Keratinocyte (primary cell): ENCODE results near the gene NOP14. TPM values are rescaled to one million over a fixed set of nuclear protein-coding genes. Genes with fewer than 3 reads are reported as not detected.

ENCODE experiments used
- DNase-seq: peaks from one replicate; pipeline ENCODE4 v3.0.0-alpha.2; 2011; ENCODE audit warnings: low read depth, missing footprints, low spot score
- FAIRE-seq: peaks from 2 replicates; lab custom pipeline; 2011; peaks lifted over from hg19 to GRCh38; lab: Jason Lieb, UNC
- H2AFZ ChIP-seq: 2 replicates; pipeline ENCODE4 v1.6.0; 2012; ENCODE audit warnings: low read length, control low read depth, inconsistent platforms; ENCODE audit not compliant: control insufficient read depth
- H3K27ac ChIP-seq: 2 replicates; pipeline ENCODE4 v1.5.1; 2011; ENCODE audit warnings: low read length; ENCODE audit not compliant: control insufficient read depth, insufficient read depth
- H3K27me3 ChIP-seq: 3 replicates; pipeline ENCODE4 v1.6.0; 2011; ENCODE audit warnings: low read length; ENCODE audit not compliant: control insufficient read depth, insufficient read depth; ENCODE audit errors: extremely low read depth
- H3K36me3 ChIP-seq, 2 experiments: 2 replicates in 1 of 2; 3 replicates in 1 of 2; pipeline ENCODE4 v1.5.1; 2011; ENCODE audit warnings: low read length in 2 of 2, mild to moderate bottlenecking in 1 of 2; ENCODE audit not compliant: control insufficient read depth in 2 of 2, insufficient read depth in 2 of 2; ENCODE audit errors: extremely low read depth in 1 of 2
- H3K4me1 ChIP-seq: 3 replicates; pipeline ENCODE4 v1.5.1; 2011; ENCODE audit warnings: low read length; ENCODE audit not compliant: control insufficient read depth, insufficient read depth; ENCODE audit errors: extremely low read depth
- H3K4me2 ChIP-seq: 3 replicates; pipeline ENCODE4 v1.6.0; 2011; ENCODE audit warnings: low read depth, low read length; ENCODE audit not compliant: control insufficient read depth, insufficient read depth; ENCODE audit errors: extremely low read depth
- H3K4me3 ChIP-seq, 3 experiments: fragments of 200-600 bp in 1 of 3; sonication (generic) in 1 of 3; 2 replicates in 2 of 3; 3 replicates in 1 of 3; pipeline ENCODE4 v1.5.1; 2011 to 2016; ENCODE audit warnings: low read length in 3 of 3, mild to moderate bottlenecking in 3 of 3, control low read depth in 2 of 3, inconsistent platforms in 1 of 3, low read depth in 1 of 3, mixed read lengths in 1 of 3, mixed run types in 1 of 3, moderate library complexity in 1 of 3; ENCODE audit not compliant: control insufficient read depth in 2 of 3, insufficient read depth in 2 of 3; ENCODE audit errors: extremely low read depth in 1 of 3
- H3K79me2 ChIP-seq: 2 replicates; pipeline ENCODE4 v1.6.0; 2012; ENCODE audit warnings: low read length; ENCODE audit not compliant: control insufficient read depth, insufficient read depth
- H3K9ac ChIP-seq: 3 replicates; pipeline ENCODE4 v1.6.0; 2011; ENCODE audit warnings: low read length; ENCODE audit not compliant: control insufficient read depth, insufficient read depth; ENCODE audit errors: extremely low read depth
- H3K9me1 ChIP-seq: 3 replicates; pipeline ENCODE4 v1.6.0; 2011; ENCODE audit warnings: low read length; ENCODE audit not compliant: control insufficient read depth, insufficient read depth; ENCODE audit errors: extremely low read depth
- H3K9me3 ChIP-seq: 2 replicates; pipeline ENCODE4 v1.5.1; 2012; ENCODE audit warnings: low read depth, low read length; ENCODE audit not compliant: control insufficient read depth
- H4K20me1 ChIP-seq: 3 replicates; pipeline ENCODE4 v1.6.0; 2011; ENCODE audit warnings: low read length; ENCODE audit not compliant: control insufficient read depth, insufficient read depth; ENCODE audit errors: extremely low read depth
- EZH2 ChIP-seq: IDR thresholded peaks from one replicate; pipeline ENCODE4 v1.6.1; 2012; ENCODE audit warnings: inconsistent platforms, mild to moderate bottlenecking, low read length, moderate library complexity
- dilution Hi-C: fragments of 300-500 bp; cut with MboI; formaldehyde crosslinking; loops from one replicate; pipeline ENCODE4 v1.7.0; 2020; ENCODE audit warnings: low sequenced_read_pairs; ENCODE audit not compliant: extremely low pct_ligation_motif_present
- polyA plus RNA-seq, 5 experiments: library from polyadenylated mRNA; depleted of rRNA in 3 of 5; stranded (reverse) in 3 of 5; stranded (forward) in 1 of 5; unstranded in 1 of 5; fragments of >200 nt; gene quantifications; 1 replicate in 1 of 5; 2 replicates in 3 of 5; 3 replicates in 1 of 5; pipeline versions ENCODE4 v1.2.1 to v1.2.3, GENCODE V29; 2011 to 2012; ENCODE audit warnings: missing spikeins in 2 of 5, low read depth in 1 of 5, low replicate concordance in 1 of 5
- TF ChIP-seq, protein P1 (sequence below), 3 experiments: IDR thresholded peaks in 1 of 3; conservative IDR thresholded peaks in 1 of 3; optimal IDR thresholded peaks in 1 of 3; 2 replicates in 2 of 3; 3 replicates in 1 of 3; pipeline versions ENCODE3 to v1.5.1; 2011; ENCODE audit warnings: low read length in 3 of 3, mild to moderate bottlenecking in 3 of 3, moderate library complexity in 2 of 3, control low read depth in 1 of 3, inconsistent platforms in 1 of 3; ENCODE audit not compliant: insufficient read depth in 2 of 3; ENCODE audit errors: extremely low read depth in 1 of 3

NOP14 gene
- polyA plus RNA-seq, 1 donor (not counting 4 experiments of a cell fraction or from before 2014, with no cell fraction given) = 21.8 TPM

DNA sequence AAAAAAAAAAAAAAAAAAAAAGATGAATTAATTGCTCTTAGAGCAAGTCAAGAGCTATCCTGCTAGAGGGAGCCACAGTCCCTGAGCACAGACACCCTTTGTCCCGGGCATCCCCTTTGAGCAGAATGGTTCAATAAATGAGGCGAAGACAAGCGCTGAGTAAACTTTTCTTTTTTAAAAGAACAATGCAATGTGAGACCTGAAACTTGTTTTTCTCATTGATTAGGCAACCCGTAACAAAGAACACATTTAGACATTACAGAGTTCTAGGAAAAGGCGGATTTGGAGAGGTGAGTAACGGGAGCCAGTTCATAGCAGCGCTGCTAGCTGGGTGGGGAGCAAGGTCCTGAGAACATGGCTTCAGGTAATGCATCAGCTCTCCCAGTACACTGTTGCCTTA lies 46.2 kb upstream of the NOP14 start:
- H3K4me2 ChIP-seq = peak overlapping the region; percentile 84
- no peaks in the 10 kb centered on the region for H3K27me3 ChIP-seq
- H4K20me1 ChIP-seq = no peaks in the 10 kb centered on the region
- H2AFZ ChIP-seq = peak overlapping the region; percentile 56
- H3K27ac ChIP-seq = peak overlapping the region; percentile 99
- H3K9me1 ChIP-seq = no peaks in the 10 kb centered on the region
- dilution Hi-C loops = no loop called here
- no peaks in the 10 kb centered on the region for H3K79me2 ChIP-seq
- peak overlapping the region; percentile 82 for H3K9ac ChIP-seq
- FAIRE-seq (peak; percentile 46), DNase-seq (no peak)
- no peaks in the 10 kb centered on the region for H3K36me3 ChIP-seq
- H3K4me3 ChIP-seq = peak overlapping the region in 2 of 3 experiments; percentile 9 to 66
- no peak for TF ChIP-seq EZH2
- TF ChIP-seq, protein P1, sequence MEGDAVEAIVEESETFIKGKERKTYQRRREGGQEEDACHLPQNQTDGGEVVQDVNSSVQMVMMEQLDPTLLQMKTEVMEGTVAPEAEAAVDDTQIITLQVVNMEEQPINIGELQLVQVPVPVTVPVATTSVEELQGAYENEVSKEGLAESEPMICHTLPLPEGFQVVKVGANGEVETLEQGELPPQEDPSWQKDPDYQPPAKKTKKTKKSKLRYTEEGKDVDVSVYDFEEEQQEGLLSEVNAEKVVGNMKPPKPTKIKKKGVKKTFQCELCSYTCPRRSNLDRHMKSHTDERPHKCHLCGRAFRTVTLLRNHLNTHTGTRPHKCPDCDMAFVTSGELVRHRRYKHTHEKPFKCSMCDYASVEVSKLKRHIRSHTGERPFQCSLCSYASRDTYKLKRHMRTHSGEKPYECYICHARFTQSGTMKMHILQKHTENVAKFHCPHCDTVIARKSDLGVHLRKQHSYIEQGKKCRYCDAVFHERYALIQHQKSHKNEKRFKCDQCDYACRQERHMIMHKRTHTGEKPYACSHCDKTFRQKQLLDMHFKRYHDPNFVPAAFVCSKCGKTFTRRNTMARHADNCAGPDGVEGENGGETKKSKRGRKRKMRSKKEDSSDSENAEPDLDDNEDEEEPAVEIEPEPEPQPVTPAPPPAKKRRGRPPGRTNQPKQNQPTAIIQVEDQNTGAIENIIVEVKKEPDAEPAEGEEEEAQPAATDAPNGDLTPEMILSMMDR (optimal IDR thresholded peaks at IDR 0.05 in 1 of 3, IDR thresholded peaks at IDR 0.05 in 1 of 3, conservative IDR thresholded peaks at IDR 0.05 in 1 of 3; ENCODE audit: extremely low read depth in 1 of 3, insufficient read depth in 2 of 3, low read length in 3 of 3) = peak; percentile 37 to 60 (median 41)
- peaks cover 18% of the 10 kb centered on the region for H3K4me1 ChIP-seq
- H3K9me3 ChIP-seq = no peaks in the 10 kb centered on the region

DNA sequence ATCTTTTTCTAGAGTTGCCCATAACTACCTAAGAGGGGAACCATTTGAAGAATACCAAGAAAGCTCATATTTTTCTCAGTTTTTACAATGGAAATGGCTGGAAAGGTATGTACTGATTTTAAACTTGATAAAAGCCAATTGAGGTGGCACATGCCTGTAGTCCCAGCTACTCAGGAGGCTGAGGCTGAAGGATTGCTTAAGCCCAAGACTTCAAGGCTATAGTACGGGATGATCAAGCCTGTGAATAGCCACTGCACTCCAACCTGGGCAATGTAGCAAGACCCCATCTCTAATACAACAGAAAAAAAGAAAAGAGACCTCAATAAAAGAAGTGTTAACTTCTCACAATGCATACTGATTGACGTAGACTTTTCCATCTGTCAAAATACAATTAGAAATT lies 44.5 kb upstream of the NOP14 start:
- Histone ChIP-seq H3K27ac (no peak overlapping the region), H4K20me1 (no peaks in the 10 kb centered on the region), H3K27me3 (no peaks in the 10 kb centered on the region), H2AFZ (no peak overlapping the region), H3K36me3 (no peaks in the 10 kb centered on the region), H3K4me3 (no peak overlapping the region), H3K4me2 (no peak overlapping the region), H3K79me2 (no peaks in the 10 kb centered on the region), H3K4me1 (peaks cover 18% of the 10 kb centered on the region), H3K9me3 (no peaks in the 10 kb centered on the region), H3K9ac (no peak overlapping the region), H3K9me1 (no peaks in the 10 kb centered on the region)
- DNase-seq (no peak), FAIRE-seq (no peak)
- dilution Hi-C loops = no loop called here
- no peak for TF ChIP-seq EZH2
- TF ChIP-seq, protein P1 (optimal IDR thresholded peaks at IDR 0.05 in 1 of 3, IDR thresholded peaks at IDR 0.05 in 1 of 3, conservative IDR thresholded peaks at IDR 0.05 in 1 of 3; ENCODE audit: extremely low read depth in 1 of 3, insufficient read depth in 2 of 3, low read length in 3 of 3) = no peak
